Heart left ventricle (tissue), 16 donors: ENCODE results near the gene KCNC1. TPM values are rescaled to one million over a fixed set of nuclear protein-coding genes. Genes with fewer than 3 reads are reported as not detected.
A peak's percentile ranks its signal among the peaks of the same experiment; 100 is the strongest.

Source experiments
- ATAC-seq, 4 donors: fragments of 200-7000 bp; cut with Tn5 transposase; one replicate each; pipeline ENCODE4 v1.9.1; 2020 to 2022; ENCODE audit warnings: moderate library complexity in 4 of 4, mild to moderate bottlenecking in 3 of 4, moderate number of reproducible peaks in 1 of 4
- DNase-seq, 5 donors: peaks; one replicate each; pipeline ENCODE4 v3.0.0-alpha.2; 2020
- H3K27ac ChIP-seq, 12 donors: fragments of 200-600 bp; sonication (generic) in 4 of 12; one replicate each; pipeline versions ENCODE4 v1.5.0 to v1.8.0; 2016 to 2022; ENCODE audit warnings: mild to moderate bottlenecking in 2 of 12
- H3K27me3 ChIP-seq, 9 donors: fragments of 200-600 bp; sonication (generic) in 2 of 9; one replicate each; pipeline versions ENCODE4 v1.5.1 to v1.8.0; 2016 to 2022; ENCODE audit warnings: mild to moderate bottlenecking in 3 of 9
- H3K36me3 ChIP-seq, 9 donors: fragments of 200-600 bp; sonication (generic) in 2 of 9; one replicate each; pipeline versions ENCODE4 v1.5.0 to v1.8.0; 2018 to 2022; ENCODE audit warnings: mild to moderate bottlenecking in 2 of 9
- H3K4me1 ChIP-seq, 12 donors: fragments of 200-600 bp; sonication (generic) in 4 of 12; one replicate each; pipeline versions ENCODE4 v1.5.0 to v1.8.0; 2016 to 2022; ENCODE audit warnings: mild to moderate bottlenecking in 3 of 12
- H3K4me3 ChIP-seq, 12 donors: fragments of 200-600 bp; sonication (generic) in 4 of 12; one replicate each; pipeline versions ENCODE4 v1.5.0 to v1.8.0; 2017 to 2022; ENCODE audit warnings: mild to moderate bottlenecking in 9 of 12, moderate library complexity in 4 of 12
- H3K9me3 ChIP-seq, 12 donors: fragments of 200-600 bp; sonication (generic) in 4 of 12; one replicate each; pipeline versions ENCODE4 v1.5.0 to v1.8.0; 2016 to 2022; ENCODE audit warnings: mild to moderate bottlenecking in 1 of 12
- POLR2A ChIP-seq, 2 donors: fragments of 450-650 bp; IDR thresholded peaks; one replicate each; pipeline ENCODE4 v1.6.1; 2017; ENCODE audit warnings: antibody characterized with exemption in 2 of 2, mild to moderate bottlenecking in 2 of 2, moderate library complexity in 2 of 2
- WGBS, 4 donors: extraction: QIAGEN DNeasy Blood & Tissue Kit in 2 of 4; methylation state at CpG; one replicate each; pipeline versions ENCODE4 v1.1.5 to v1.1.7; 2013 to 2018; 5-methylcytosine and 5-hydroxymethylcytosine counted together
- intact Hi-C, 10 donors: fragments of 100-400 bp; cut with DNase I; formaldehyde crosslinking; loops; one replicate each; pipeline versions ENCODE4 v1.11.1 to v1.14.2; 2022
- polyA plus RNA-seq, 2 donors: library from polyadenylated mRNA; stranded (reverse); fragments of 200-250 nt; gene quantifications; one replicate each; pipeline ENCODE4 v1.2.3, GENCODE V29; 2013
- total RNA-seq, 9 donors: library from RNA; depleted of rRNA in 2 of 9; stranded (reverse); fragments of >200 nt in 2 of 9; fragmentation: NEBNext Ultra II Directional in 3 of 9; extraction: Animal tissue kit (Norgen Biotek cat#: 25700) in 3 of 9; gene quantifications; one replicate each; pipeline versions ENCODE4 v1.1.0 to v1.2.4, GENCODE V29; 2016 to 2023
- TF ChIP-seq, protein P1 (sequence below), 12 donors: fragments of 200-600 bp; sonication (generic) in 4 of 12; IDR thresholded peaks; one replicate each; pipeline versions ENCODE4 v1.5.0 to v1.8.0; 2018 to 2022; ENCODE audit warnings: antibody characterized with exemption in 12 of 12, mild to moderate bottlenecking in 5 of 12
- donor health status: ischemic (EF 13 %, LVEDD 7.1; RV severe dilation, severe dysfunction).
- donor health status: healthy with polysubstance abuse.
- donor health status: DM: no; HTN: yes; CAD: no.
- donor health status: DM: no; HTN: no; CAD: no.
- donor health status: ischemic (EF 25% LVEDD 6.9; RV normal size, moderate dysfunction).
- donor health status: ischemic (EF 25% LVEDD 5.7; RV mildly dilated, moderate dysfunction).
- donor health status: healthy.
- donor health status: DM: yes; HTN: yes; CAD: no.
- donor health status: ischemic (EF 35%, LVEDD 5.7; RV mildly dilated, moderate dysfunction).
- donor health status: nonischemic (EF 11% LVEDD 7.7; RV severe dilation, severe dysfunction).
- donor health status: DM: yes; HTN: yes; CAD: no.
- donor health status: PGD.
- donor health status: ischemic (EF 29% LVEDD 5.4; RV normal size, mild dysfunction).
- donor health status: nonischemic (EF 23%, LVEDD 6.1; RV moderate dilation, normal function).

KCNC1 gene
- total and polyA plus RNA-seq, 11 donors, result 0.02 to 0.25 (median 0.05) TPM; not detected in 8

DNA sequence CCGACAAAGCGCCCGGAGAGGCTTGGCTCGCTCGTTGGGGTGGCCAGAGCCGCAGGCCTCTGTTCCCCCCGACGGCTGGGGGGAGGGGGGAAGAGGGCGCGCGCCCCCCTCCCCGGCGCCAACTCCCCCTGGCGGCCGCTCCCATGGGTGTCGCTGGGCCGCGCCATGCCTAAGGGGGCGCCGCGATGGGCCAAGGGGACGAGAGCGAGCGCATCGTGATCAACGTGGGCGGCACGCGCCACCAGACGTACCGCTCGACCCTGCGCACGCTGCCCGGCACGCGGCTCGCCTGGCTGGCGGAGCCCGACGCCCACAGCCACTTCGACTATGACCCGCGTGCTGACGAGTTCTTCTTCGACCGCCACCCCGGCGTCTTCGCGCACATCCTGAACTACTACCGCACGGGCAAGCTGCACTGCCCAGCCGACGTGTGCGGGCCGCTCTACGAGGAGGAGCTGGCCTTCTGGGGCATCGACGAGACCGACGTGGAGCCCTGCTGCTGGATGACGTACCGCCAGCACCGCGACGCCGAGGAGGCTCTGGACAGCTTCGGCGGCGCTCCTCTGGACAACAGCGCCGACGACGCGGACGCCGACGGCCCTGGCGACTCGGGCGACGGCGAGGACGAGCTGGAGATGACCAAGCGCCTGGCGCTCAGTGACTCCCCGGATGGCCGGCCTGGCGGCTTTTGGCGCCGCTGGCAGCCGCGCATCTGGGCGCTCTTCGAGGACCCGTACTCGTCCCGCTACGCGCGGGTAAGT is 1.4 kb downstream of the KCNC1 start:
- Histone ChIP-seq H3K9me3 (no peaks in the 10 kb centered on the region), H3K36me3 (no peaks in the 10 kb centered on the region), H3K27me3 (peaks cover 29 to 76% (median 51%) of the 10 kb centered on the region in 9 donors), H3K4me3 (peak overlapping the region in 1 of 12 donors; percentile 53), H3K27ac (no peak overlapping the region), H3K4me1 (peaks cover 2 to 22% (median 7%) of the 10 kb centered on the region in 12 donors)
- TF ChIP-seq POLR2A (IDR thresholded peaks at IDR 0.05), result no peak
- TF ChIP-seq, protein P1, sequence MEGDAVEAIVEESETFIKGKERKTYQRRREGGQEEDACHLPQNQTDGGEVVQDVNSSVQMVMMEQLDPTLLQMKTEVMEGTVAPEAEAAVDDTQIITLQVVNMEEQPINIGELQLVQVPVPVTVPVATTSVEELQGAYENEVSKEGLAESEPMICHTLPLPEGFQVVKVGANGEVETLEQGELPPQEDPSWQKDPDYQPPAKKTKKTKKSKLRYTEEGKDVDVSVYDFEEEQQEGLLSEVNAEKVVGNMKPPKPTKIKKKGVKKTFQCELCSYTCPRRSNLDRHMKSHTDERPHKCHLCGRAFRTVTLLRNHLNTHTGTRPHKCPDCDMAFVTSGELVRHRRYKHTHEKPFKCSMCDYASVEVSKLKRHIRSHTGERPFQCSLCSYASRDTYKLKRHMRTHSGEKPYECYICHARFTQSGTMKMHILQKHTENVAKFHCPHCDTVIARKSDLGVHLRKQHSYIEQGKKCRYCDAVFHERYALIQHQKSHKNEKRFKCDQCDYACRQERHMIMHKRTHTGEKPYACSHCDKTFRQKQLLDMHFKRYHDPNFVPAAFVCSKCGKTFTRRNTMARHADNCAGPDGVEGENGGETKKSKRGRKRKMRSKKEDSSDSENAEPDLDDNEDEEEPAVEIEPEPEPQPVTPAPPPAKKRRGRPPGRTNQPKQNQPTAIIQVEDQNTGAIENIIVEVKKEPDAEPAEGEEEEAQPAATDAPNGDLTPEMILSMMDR (IDR thresholded peaks at IDR 0.05), result peak in 4 of 12 donors; percentile 14 to 32 (median 28)
- intact Hi-C loops, result loop anchor here in 2 of 10 donors (2.0 to 10.0 kb wide), 2 partner anchors 109 to 243 kb away; no protein-coding TSS in a partner anchor
- WGBS, 4 donors, result 6 to 10% (median 8%) methylated on average over 41 to 102 of the region's 102 CpGs
- DNase-seq (peak in 1 of 5 donors; percentile 11), ATAC-seq (no peak)

DNA sequence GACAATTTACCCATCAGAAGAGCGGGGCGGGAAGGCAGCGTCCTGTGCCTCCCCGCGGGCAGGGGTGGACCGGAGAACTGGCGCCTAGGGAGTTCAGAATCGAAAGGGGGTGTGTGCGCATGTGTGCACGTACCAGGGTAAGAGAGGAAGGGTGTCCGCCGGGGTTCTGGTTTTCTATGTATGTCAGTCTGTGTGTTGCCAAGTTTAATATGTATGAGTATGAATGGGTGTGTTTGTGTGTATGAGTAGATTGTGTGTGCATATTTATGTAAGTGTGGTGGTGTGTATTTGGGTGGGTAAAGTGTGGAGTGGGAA is 2.0 kb downstream of the KCNC1 start:
- no peak for TF ChIP-seq POLR2A (IDR thresholded peaks at IDR 0.05)
- TF ChIP-seq, protein P1 (IDR thresholded peaks at IDR 0.05), result no peak
- Histone ChIP-seq H3K27me3 (peaks cover 29 to 76% (median 51%) of the 10 kb centered on the region in 9 donors), H3K36me3 (no peaks in the 10 kb centered on the region), H3K27ac (no peak overlapping the region), H3K9me3 (no peaks in the 10 kb centered on the region), H3K4me1 (peaks cover 2 to 22% (median 7%) of the 10 kb centered on the region in 12 donors), H3K4me3 (no peak overlapping the region)
- DNase-seq (no peak), ATAC-seq (no peak)
- WGBS, 4 donors, result 21 to 31% (median 24%) methylated on average over 12 of the region's 12 CpGs
- intact Hi-C loops, result loop anchor here in 2 of 10 donors (10.0 kb wide), 1 partner anchor 108 kb away; no protein-coding TSS in a partner anchor

DNA sequence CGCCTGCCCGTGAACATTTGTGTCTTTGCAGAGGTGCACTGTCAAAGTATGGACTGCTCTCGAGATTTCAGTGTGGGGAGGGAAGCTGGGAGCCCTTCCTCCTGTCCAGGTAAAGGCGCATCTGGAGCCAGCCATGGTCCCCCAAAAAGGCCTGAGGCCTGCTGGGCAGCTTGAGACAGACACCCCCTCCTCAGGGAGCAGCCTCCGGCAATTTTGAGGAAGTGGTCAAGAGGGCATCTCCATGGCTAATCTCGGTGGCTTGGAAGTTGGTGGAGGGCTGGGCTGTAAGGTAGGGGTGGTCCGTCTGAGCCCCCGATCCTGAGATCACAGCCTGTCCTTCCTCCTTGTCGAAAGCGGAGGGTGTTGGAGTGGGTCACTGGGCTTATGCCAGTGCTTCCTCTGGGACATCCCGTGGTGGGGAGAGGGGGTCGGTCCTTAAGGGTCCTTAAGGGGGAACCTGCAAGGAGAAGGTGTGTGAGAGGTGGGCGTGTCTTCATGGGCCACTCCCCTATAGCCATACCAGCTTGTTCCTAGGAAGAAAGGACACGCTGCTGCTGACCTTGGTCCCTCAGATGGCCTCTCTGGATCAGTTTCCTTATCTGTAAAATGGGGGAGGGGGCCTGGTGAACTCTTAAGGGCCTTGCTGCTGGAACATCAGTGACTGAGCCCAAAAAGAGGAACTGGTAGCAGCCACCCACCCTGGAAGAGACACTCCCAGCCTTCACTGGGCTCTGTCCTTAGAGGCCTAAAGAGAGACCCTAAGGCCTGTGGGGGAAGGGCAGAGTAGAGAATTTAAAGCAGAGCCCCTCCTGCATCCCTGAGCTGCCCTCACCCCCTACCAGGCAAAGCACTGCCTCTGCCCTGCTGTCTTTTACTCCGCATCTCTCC is 2.6 kb downstream of the KCNC1 start:
- intact Hi-C loops, result loop anchor here in 2 of 10 donors (10.0 kb wide), 1 partner anchor 108 kb away; no protein-coding TSS in a partner anchor

More for the DNA sequence above, 2.6 kb downstream of the KCNC1 start:
- 46 to 62% (median 57%) methylated on average over 13 to 15 of the region's 15 CpGs for WGBS, 4 donors
- TF ChIP-seq, protein P1 (IDR thresholded peaks at IDR 0.05), result no peak
- no peak for TF ChIP-seq POLR2A (IDR thresholded peaks at IDR 0.05)
- Histone ChIP-seq H3K27ac (no peak overlapping the region), H3K27me3 (peaks cover 29 to 70% (median 51%) of the 10 kb centered on the region in 9 donors), H3K36me3 (no peaks in the 10 kb centered on the region), H3K4me1 (peaks cover 2 to 22% (median 7%) of the 10 kb centered on the region in 12 donors), H3K4me3 (no peak overlapping the region), H3K9me3 (no peaks in the 10 kb centered on the region)
- ATAC-seq, result no peak
- DNase-seq, result peak in 1 of 5 donors; percentile 11
